Neural crest cell (in vitro differentiated cells): ENCODE measurements around the gene LCN15. TPM values are rescaled to one million over a fixed set of nuclear protein-coding genes. Genes with fewer than 3 reads are reported as not detected.

Experiments used
- DNase-seq: peaks from one replicate; pipeline ENCODE4 v3.0.0; 2021; ENCODE audit warnings: low read depth, mixed read lengths, low spot score
- H3K27ac Mint-ChIP-seq: one replicate; pipeline ENCODE4 v1.8.0; 2021; ENCODE audit warnings: mild to moderate bottlenecking, mixed read lengths; ENCODE audit not compliant: unreplicated experiment
- H3K27me3 Mint-ChIP-seq: 2 replicates; pipeline ENCODE4 v1.8.0; 2021; ENCODE audit warnings: low read depth, mild to moderate bottlenecking, mixed read lengths
- H3K36me3 Mint-ChIP-seq: 2 replicates; pipeline ENCODE4 v1.8.0; 2021; ENCODE audit warnings: low read depth, mild to moderate bottlenecking, mixed read lengths
- H3K4me1 Mint-ChIP-seq: 2 replicates; pipeline ENCODE4 v1.8.0; 2021; ENCODE audit warnings: mixed read lengths
- H3K4me3 Mint-ChIP-seq: one replicate; pipeline ENCODE4 v1.8.0; 2021; ENCODE audit warnings: mild to moderate bottlenecking, mixed read lengths
- H3K9me3 Mint-ChIP-seq: 2 replicates; pipeline ENCODE4 v1.8.0; 2021; ENCODE audit warnings: mixed read lengths
- CTCF ChIP-seq: fragments of 200-600 bp; sonication (generic); conservative IDR thresholded peaks from 2 replicates; pipeline ENCODE4 v1.5.0; 2021; ENCODE audit warnings: antibody characterized with exemption, mild to moderate bottlenecking
- long read RNA-seq: library from polyadenylated mRNA; unstranded; transcript quantifications from one replicate; pipeline ENCODE4 v2.0.0, GENCODE V29; 2020
- total RNA-seq: library from RNA; stranded (reverse); gene quantifications from 2 replicates; pipeline ENCODE4 v1.2.1, GENCODE V29; 2021

The LCN15 gene
- not detected in 2 replicates for total RNA-seq
- long read RNA-seq, result 0 reads

GRCh38 chr9:136764301-136764891, at the start of gene LCN15:
Gene LCN15, minus strand, starts transcription at chr9:136764518. Its CDS starts 30 bp downstream, at chr9:136764488.
- peaks cover 5% of the 10 kb centered on the region for H3K4me1 Mint-ChIP-seq
- H3K9me3 Mint-ChIP-seq, result no peaks in the 10 kb centered on the region
- no peak within 1 kb of the TSS for H3K27ac Mint-ChIP-seq
- DNase-seq, result no peak
- H3K36me3 Mint-ChIP-seq, result no peaks in the 10 kb centered on the region
- H3K4me3 Mint-ChIP-seq, result no peak within 1 kb of the TSS
- peaks cover 20% of the 10 kb centered on the region for H3K27me3 Mint-ChIP-seq
- no peak for TF ChIP-seq CTCF

GRCh38 chr9:136808806-136809158, 44.5 kb upstream of the LCN15 start:
- Mint-ChIP-seq H3K9me3 (no peaks in the 10 kb centered on the region), H3K27ac (peak overlapping the region; percentile 1), H3K4me1 (peaks cover 22% of the 10 kb centered on the region), H3K27me3 (peaks cover 6% of the 10 kb centered on the region), H3K4me3 (peak overlapping the region; percentile 86), H3K36me3 (peaks cover 23% of the 10 kb centered on the region)
- no peak for DNase-seq
- TF ChIP-seq CTCF, result no peak

- no peak for TF ChIP-seq CTCF
- H3K27me3 Mint-ChIP-seq, result peaks cover 6% of the 10 kb centered on the region
- H3K4me3 Mint-ChIP-seq, result peak overlapping the region; percentile 86
- peaks cover 21% of the 10 kb centered on the region for H3K4me1 Mint-ChIP-seq
- H3K27ac Mint-ChIP-seq, result peak overlapping the region; percentile 1
- peaks cover 22% of the 10 kb centered on the region for H3K36me3 Mint-ChIP-seq
- no peak for DNase-seq
- H3K9me3 Mint-ChIP-seq, result no peaks in the 10 kb centered on the region
These were observed 43.9 kb upstream of the LCN15 start for GRCh38 chr9:136808075-136808805.

- Mint-ChIP-seq H3K36me3 (peaks cover 15% of the 10 kb centered on the region), H3K27ac (peak within 1 kb of the TSS; percentile 1), H3K9me3 (no peaks in the 10 kb centered on the region), H3K4me1 (peaks cover 21% of the 10 kb centered on the region), H3K4me3 (peak within 1 kb of the TSS; percentile 90), H3K27me3 (peaks cover 7% of the 10 kb centered on the region)
- DNase-seq, result peak; percentile 66
- no peak for TF ChIP-seq CTCF
These were observed 43.2 kb upstream of the LCN15 start, which contains the start of gene RABL6 for GRCh38 chr9:136807281-136808074. Gene RABL6, plus strand, starts transcription at chr9:136807948. Its CDS starts 249 bp downstream, at chr9:136808197.

GRCh38 chr9:136806631-136807201, 42.4 kb upstream of the LCN15 start:
- no peak overlapping the region for H3K27ac Mint-ChIP-seq
- peaks cover 21% of the 10 kb centered on the region for H3K4me1 Mint-ChIP-seq
- DNase-seq, result no peak

More at GRCh38 chr9:136806631-136807201, 42.4 kb upstream of the LCN15 start:
- peaks cover 15% of the 10 kb centered on the region for H3K36me3 Mint-ChIP-seq
- H3K4me3 Mint-ChIP-seq, result peak overlapping the region; percentile 90
- no peak for TF ChIP-seq CTCF
- no peaks in the 10 kb centered on the region for H3K9me3 Mint-ChIP-seq
- H3K27me3 Mint-ChIP-seq, result peaks cover 14% of the 10 kb centered on the region
